NCI-H460 (cell line): ENCODE data around the gene BARD1. TPM values are rescaled to one million over a fixed set of nuclear protein-coding genes. Genes with fewer than 3 reads are reported as not detected.
"Not testable (repeated sequence)": the region's sequence is repeated elsewhere in the genome, so short reads cannot be mapped to it uniquely, and the experiment has no call there.

ENCODE experiments used
- DNase-seq: peaks from one replicate; pipeline ENCODE4 v3.0.0-alpha.2; 2016; ENCODE audit warnings: low read depth; ENCODE audit errors: extremely low read depth
- total RNA-seq: library from RNA; depleted of rRNA; stranded (reverse); fragments of >200 nt; shearing (Covaris generic); gene quantifications from 2 replicates; pipeline ENCODE4 v1.2.3, GENCODE V29; 2014

The BARD1 gene
- total RNA-seq, 1 experiment from 2014 or later: 16.7 TPM

GRCh38 chr2:214772443-214773015 lies 37.0 kb downstream of the BARD1 start:
- no peak for DNase-seq

GRCh38 chr2:214765180-214765579 lies 44.3 kb downstream of the BARD1 start:
- no peak for DNase-seq

- DNase-seq: no peak
These were observed 56.0 kb downstream of the BARD1 start for GRCh38 chr2:214753455-214753854.

- DNase-seq: no peak
These were observed 59.0 kb downstream of the BARD1 start for GRCh38 chr2:214750529-214750928.

GRCh38 chr2:214747992-214748391 lies 61.5 kb downstream of the BARD1 start:
- DNase-seq: no peak

GRCh38 chr2:214742119-214742518 lies 67.4 kb downstream of the BARD1 start:
- no peak for DNase-seq

- no peak for DNase-seq
These were observed 68.6 kb downstream of the BARD1 start for GRCh38 chr2:214740867-214741395.

GRCh38 chr2:214737188-214737587 lies 72.3 kb downstream of the BARD1 start:
- DNase-seq: no peak

- DNase-seq: no peak
These were observed 78.6 kb downstream of the BARD1 start for GRCh38 chr2:214730800-214731407.

- DNase-seq: no peak
These were observed 79.2 kb downstream of the BARD1 start for GRCh38 chr2:214730248-214730647.

GRCh38 chr2:214724741-214725140 lies 84.7 kb downstream of the BARD1 start:
- no peak for DNase-seq

GRCh38 chr2:214717837-214718236 lies 91.6 kb downstream of the BARD1 start:
- DNase-seq: not testable (repeated sequence)

GRCh38 chr2:214716811-214717560 lies 92.5 kb downstream of the BARD1 start:
- no peak for DNase-seq

GRCh38 chr2:214715025-214715424 lies 94.5 kb downstream of the BARD1 start:
- no peak for DNase-seq

- no peak for DNase-seq
These were observed 96.2 kb downstream of the BARD1 start for GRCh38 chr2:214713080-214713830.

GRCh38 chr2:214710729-214711128 lies 98.8 kb downstream of the BARD1 start:
- DNase-seq: no peak

- no peak for DNase-seq
These were observed 102.5 kb downstream of the BARD1 start for GRCh38 chr2:214706986-214707385.

- no peak for DNase-seq
These were observed 110.2 kb downstream of the BARD1 start for GRCh38 chr2:214699236-214699635.

- no peak for DNase-seq
These were observed 112.8 kb downstream of the BARD1 start for GRCh38 chr2:214696681-214697080.

GRCh38 chr2:214695789-214696188 lies 113.7 kb downstream of the BARD1 start:
- no peak for DNase-seq

GRCh38 chr2:214683557-214683956 lies 125.9 kb downstream of the BARD1 start:
- not testable (repeated sequence) for DNase-seq
